Left lung (tissue), 10 donors: ENCODE data around the gene PTPRN2. TPM values are rescaled to one million over a fixed set of nuclear protein-coding genes. Genes with fewer than 3 reads are reported as not detected.

ENCODE experiments used
- ATAC-seq: fragments of 200-7000 bp; cut with Tn5 transposase; one replicate; pipeline ENCODE4 v1.9.1; 2020; ENCODE audit warnings: moderate library complexity
- DNase-seq, 4 donors: peaks; one replicate each; pipeline ENCODE4 v3.0.0-alpha.2; 2013 to 2020
- H3K27ac ChIP-seq, 2 donors: fragments of 200-600 bp; sonication (generic) in 1 of 2; one replicate each; pipeline versions ENCODE4 v1.5.0 to v1.8.0; 2020 to 2021
- H3K27me3 ChIP-seq, 2 donors: fragments of 200-600 bp; sonication (generic) in 1 of 2; one replicate each; pipeline versions ENCODE4 v1.5.0 to v1.8.0; 2020 to 2021
- H3K36me3 ChIP-seq, 2 donors: fragments of 200-600 bp; sonication (generic) in 1 of 2; one replicate each; pipeline versions ENCODE4 v1.5.0 to v1.8.0; 2020 to 2021
- H3K4me1 ChIP-seq, 2 donors: fragments of 200-600 bp; one replicate each; pipeline ENCODE4 v1.8.0; 2021
- H3K4me3 ChIP-seq, 2 donors: fragments of 200-600 bp; sonication (generic) in 1 of 2; one replicate each; pipeline versions ENCODE4 v1.5.0 to v1.8.0; 2020 to 2021; ENCODE audit warnings: mild to moderate bottlenecking in 1 of 2
- H3K9me3 ChIP-seq, 2 donors: fragments of 200-600 bp; sonication (generic) in 1 of 2; one replicate each; pipeline versions ENCODE4 v1.5.0 to v1.8.0; 2020 to 2021
- intact Hi-C, 2 donors: fragments of 100-400 bp; cut with DNase I; formaldehyde crosslinking; loops; one replicate each; pipeline versions ENCODE4 v1.11.2 to v1.14.2; 2022
- polyA plus RNA-seq, 6 donors: library from polyadenylated mRNA; unstranded; fragments of 120-200 nt; gene quantifications; one replicate each; pipeline ENCODE4 v1.2.1, GENCODE V29; 2013; ENCODE audit not compliant: insufficient read length in 6 of 6
- total RNA-seq, 2 donors: library from RNA; stranded (reverse); fragmentation: NEBNext Ultra II Directional; extraction: Animal tissue kit (Norgen Biotek cat#: 25700); gene quantifications; one replicate each; pipeline ENCODE4 v1.2.1, GENCODE V29; 2021
- TF ChIP-seq, protein P1 (sequence below), 2 donors: fragments of 200-600 bp; sonication (generic) in 1 of 2; IDR thresholded peaks; one replicate each; pipeline versions ENCODE4 v1.5.0 to v1.8.0; 2021; ENCODE audit warnings: antibody characterized with exemption in 2 of 2
- donor health status: DM: no; HTN: yes; CAD: no.
- donor health status: DM: no; HTN: no; CAD: no.

The PTPRN2 gene
- total and polyA plus RNA-seq, 8 donors = 4.0 to 7.8 (median 6.8) TPM

DNA sequence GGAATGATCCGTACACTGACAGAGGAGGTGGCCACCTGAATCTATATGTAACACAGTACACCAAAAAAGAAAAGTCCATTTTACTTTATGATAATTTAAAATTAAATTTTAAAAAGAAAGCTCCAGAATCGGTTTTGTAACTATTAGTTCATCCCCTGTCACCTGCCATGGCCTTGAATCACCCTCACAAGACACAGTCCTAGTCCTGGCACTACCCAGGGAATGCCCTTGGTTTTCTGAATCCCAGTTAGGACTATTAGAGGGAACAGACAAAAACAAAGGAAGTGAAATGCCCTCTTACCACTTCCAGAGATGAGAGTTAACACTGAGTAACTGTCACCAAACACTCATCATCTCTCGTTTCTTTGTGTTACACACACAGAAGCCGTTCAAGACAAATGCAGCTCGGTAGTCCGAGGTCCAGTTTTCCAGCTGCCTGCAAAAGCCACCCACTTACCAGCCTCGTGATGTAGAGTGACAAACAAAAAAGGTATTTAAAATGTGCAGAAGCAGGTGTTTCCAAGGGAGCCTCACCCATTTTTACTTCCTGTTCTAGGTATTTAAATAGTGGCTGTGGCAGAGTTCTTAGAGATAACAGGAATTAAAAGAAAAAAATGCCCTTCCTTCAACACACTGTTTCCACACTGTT lies 6.1 kb downstream of the PTPRN2 start:
- DNase-seq = peak in 1 of 4 donors; percentile 38
- Histone ChIP-seq H3K27ac (peak overlapping the region; percentile 61 to 64), H3K4me1 (peaks cover 0 to 10% of the 10 kb centered on the region in 2 donors), H3K27me3 (peaks cover 17 to 53% of the 10 kb centered on the region in 2 donors), H3K36me3 (no peaks in the 10 kb centered on the region), H3K4me3 (no peak overlapping the region), H3K9me3 (peaks cover 0 to 19% of the 10 kb centered on the region in 2 donors)
- intact Hi-C loops = no loop called here
- TF ChIP-seq, protein P1, sequence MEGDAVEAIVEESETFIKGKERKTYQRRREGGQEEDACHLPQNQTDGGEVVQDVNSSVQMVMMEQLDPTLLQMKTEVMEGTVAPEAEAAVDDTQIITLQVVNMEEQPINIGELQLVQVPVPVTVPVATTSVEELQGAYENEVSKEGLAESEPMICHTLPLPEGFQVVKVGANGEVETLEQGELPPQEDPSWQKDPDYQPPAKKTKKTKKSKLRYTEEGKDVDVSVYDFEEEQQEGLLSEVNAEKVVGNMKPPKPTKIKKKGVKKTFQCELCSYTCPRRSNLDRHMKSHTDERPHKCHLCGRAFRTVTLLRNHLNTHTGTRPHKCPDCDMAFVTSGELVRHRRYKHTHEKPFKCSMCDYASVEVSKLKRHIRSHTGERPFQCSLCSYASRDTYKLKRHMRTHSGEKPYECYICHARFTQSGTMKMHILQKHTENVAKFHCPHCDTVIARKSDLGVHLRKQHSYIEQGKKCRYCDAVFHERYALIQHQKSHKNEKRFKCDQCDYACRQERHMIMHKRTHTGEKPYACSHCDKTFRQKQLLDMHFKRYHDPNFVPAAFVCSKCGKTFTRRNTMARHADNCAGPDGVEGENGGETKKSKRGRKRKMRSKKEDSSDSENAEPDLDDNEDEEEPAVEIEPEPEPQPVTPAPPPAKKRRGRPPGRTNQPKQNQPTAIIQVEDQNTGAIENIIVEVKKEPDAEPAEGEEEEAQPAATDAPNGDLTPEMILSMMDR (IDR thresholded peaks at IDR 0.05) = no peak
- peak; percentile 81 for ATAC-seq

DNA sequence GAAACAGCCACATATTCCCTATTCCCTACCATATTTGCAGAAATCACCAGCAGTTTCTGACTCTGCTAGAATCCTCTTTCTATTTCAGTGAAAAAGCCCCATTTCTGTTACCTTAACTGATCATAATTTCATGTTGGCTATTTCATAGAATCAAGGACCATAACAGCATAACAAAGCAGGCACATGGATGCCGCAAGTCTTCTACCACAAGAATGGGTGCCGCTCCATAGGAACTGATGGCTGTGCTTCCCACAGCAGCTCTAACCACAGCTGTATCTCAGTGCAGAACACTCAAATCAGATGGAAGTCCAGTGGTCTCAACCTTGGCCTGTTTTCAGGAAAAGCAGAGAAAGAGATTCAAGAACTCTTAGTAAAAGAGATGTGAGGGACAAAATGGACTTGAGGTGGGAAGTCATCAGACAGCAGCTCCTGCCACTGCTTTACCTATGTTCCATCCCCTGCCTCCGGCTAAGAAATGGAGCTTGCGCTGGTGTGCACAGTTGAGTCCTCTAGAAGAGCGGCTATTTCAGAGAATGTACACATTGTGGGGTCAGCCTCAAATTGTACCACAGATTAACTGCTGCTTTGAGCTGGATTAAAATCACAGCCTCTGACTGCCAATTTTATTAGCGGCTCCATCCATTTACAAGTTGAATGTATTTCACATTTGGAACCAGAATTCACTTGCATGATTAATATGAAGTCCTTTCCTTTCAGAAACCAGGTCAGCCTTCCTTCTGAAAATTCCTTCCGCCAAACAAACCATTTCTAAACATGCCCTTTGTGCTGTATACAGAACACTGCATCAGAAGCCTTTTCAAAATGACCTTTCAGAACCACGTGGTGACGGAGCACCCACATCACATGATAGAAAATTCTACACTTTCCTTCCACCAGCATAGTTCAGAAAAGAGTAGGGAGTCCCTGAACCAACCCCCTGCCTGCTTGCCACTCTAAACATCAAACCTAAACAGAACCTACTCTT lies 7.7 kb downstream of the PTPRN2 start:
- no peak overlapping the region for H3K27ac ChIP-seq
- ATAC-seq = no peak
- TF ChIP-seq, protein P1 (IDR thresholded peaks at IDR 0.05) = no peak

DNA sequence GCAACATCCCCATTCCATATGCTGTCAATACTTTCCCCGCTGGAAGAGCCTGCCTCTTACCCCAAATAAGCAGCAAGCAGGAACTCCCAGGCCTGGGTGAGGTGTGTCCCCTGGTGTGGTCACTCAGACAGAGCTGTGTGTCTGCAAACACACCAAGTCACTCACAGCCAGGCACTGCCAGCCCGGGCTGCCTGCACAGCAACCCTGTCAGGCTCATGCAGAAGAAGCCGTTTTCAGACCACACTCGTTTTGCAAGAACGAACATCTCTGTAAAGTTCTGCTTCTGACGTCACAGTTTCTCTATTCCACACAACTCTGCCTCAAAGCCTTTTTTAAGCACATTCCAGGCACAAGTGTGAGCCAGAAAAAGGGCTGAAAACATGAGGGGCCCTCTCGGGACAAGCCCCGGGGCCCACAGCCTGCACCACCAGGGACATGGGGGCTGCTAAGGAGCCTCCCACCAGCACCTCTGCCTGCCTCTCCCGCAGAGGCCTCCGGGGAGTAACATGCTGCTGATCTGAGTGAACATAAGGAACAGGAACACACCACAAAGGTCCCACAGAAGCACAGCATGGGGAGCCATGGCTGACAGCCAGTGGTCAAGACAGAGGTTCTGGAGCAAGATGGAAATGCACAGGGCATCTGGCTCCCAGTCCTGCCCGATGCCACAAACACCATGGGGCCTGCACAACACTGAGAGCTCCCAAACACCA lies 11.4 kb downstream of the PTPRN2 start:
- Histone ChIP-seq H3K27ac (no peak overlapping the region), H3K4me1 (no peaks in the 10 kb centered on the region), H3K36me3 (no peaks in the 10 kb centered on the region), H3K27me3 (peaks cover 0 to 3% of the 10 kb centered on the region in 2 donors), H3K9me3 (peaks cover 0 to 19% of the 10 kb centered on the region in 2 donors), H3K4me3 (no peak overlapping the region)
- TF ChIP-seq, protein P1 (IDR thresholded peaks at IDR 0.05) = no peak
- intact Hi-C loops = no loop called here
- ATAC-seq (peak; percentile 68), DNase-seq (no peak)

More for the DNA sequence above, 7.7 kb downstream of the PTPRN2 start:
- Histone ChIP-seq H3K36me3 (no peaks in the 10 kb centered on the region), H3K9me3 (peaks cover 0 to 19% of the 10 kb centered on the region in 2 donors), H3K4me1 (no peaks in the 10 kb centered on the region), H3K27me3 (peaks cover 4 to 36% of the 10 kb centered on the region in 2 donors), H3K4me3 (no peak overlapping the region)
- intact Hi-C loops = no loop called here
- no peak for DNase-seq

DNA sequence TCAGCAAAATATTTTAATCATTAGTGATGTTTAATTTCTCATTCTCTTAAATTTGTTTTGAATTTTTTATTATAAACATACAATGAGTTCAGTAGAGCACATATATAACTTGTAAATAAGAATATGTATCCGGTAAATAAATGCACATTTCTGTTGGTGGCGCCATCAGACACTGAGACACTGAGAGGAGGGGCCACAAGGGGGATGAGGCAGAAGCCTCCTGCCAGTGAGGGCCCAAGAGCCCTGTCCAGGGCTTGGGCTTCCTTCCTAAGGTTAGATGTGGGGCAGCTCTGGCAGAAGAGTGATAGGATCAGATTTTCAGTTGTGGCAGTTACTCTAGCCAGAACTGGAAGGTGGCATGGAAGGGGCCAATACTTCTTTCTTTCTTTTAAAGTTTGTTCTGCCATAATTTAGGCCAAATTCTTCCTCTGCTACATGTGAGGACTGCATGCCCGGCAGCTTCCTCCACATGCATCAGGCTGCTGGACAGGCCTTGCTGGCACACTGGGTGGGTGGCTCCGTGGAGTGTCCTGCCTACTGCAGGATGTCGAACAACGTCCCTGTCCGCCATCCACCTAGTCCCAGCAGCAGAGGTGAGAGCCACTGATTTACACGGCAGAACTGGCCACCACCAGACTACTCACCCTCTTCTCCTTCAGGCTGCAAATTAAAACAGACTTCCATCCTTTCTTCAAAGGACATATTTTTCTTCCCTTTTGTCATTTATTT lies 13.2 kb downstream of the PTPRN2 start:
- H3K27me3 ChIP-seq = peaks cover 13 to 20% of the 10 kb centered on the region in 2 donors
- no peak for ATAC-seq
- intact Hi-C loops = no loop called here

More for the DNA sequence above, 13.2 kb downstream of the PTPRN2 start:
- TF ChIP-seq, protein P1 (IDR thresholded peaks at IDR 0.05) = no peak
- DNase-seq = no peak
- Histone ChIP-seq H3K9me3 (peaks cover 0 to 4% of the 10 kb centered on the region in 2 donors), H3K4me1 (no peaks in the 10 kb centered on the region), H3K27ac (no peak overlapping the region), H3K4me3 (no peak overlapping the region), H3K36me3 (no peaks in the 10 kb centered on the region)
